Measurements from ENCODE around the gene PRKD1. TPM values are rescaled to one million over a fixed set of nuclear protein-coding genes. Genes with fewer than 3 reads are reported as not detected.

PRKD1 gene
- total and polyA plus RNA-seq, 2 donors (not counting 1 experiment from before 2014, with no cell fraction given): 20.1 to 26.2 TPM

- H4K20me1 ChIP-seq (ENCODE audit: control insufficient read depth, extremely low read depth, insufficient read depth, low read length): no peaks in the 10 kb centered on the region
- H3K27me3 ChIP-seq (ENCODE audit: control insufficient read depth, insufficient read depth, low read length): no peaks in the 10 kb centered on the region
- H3K4me2 ChIP-seq (ENCODE audit: extremely low read depth, insufficient read depth, low read length): no peak overlapping the region
- H3K36me3 ChIP-seq (ENCODE audit: control insufficient read depth, insufficient read depth, low read length): no peaks in the 10 kb centered on the region
- H3K9ac ChIP-seq (ENCODE audit: insufficient read depth, low read length): no peak overlapping the region
- no peak overlapping the region for H3K4me3 ChIP-seq (replicated peaks in 1 of 4; ENCODE audit: control extremely low read depth in 1 of 4, insufficient read depth in 1 of 4, low read depth in 3 of 4, low read length in 4 of 4)
- H3K4me1 ChIP-seq (ENCODE audit: control insufficient read depth, extremely low read depth, insufficient read depth, low read length): peaks cover 3% of the 10 kb centered on the region
- no peaks in the 10 kb centered on the region for H3K79me2 ChIP-seq (ENCODE audit: control insufficient read depth, insufficient read depth, low read length)
- TF ChIP-seq EZH2 (IDR thresholded peaks at IDR 0.05; ENCODE audit: low read length, missing control alignments): no peak
- TF ChIP-seq, protein P1, sequence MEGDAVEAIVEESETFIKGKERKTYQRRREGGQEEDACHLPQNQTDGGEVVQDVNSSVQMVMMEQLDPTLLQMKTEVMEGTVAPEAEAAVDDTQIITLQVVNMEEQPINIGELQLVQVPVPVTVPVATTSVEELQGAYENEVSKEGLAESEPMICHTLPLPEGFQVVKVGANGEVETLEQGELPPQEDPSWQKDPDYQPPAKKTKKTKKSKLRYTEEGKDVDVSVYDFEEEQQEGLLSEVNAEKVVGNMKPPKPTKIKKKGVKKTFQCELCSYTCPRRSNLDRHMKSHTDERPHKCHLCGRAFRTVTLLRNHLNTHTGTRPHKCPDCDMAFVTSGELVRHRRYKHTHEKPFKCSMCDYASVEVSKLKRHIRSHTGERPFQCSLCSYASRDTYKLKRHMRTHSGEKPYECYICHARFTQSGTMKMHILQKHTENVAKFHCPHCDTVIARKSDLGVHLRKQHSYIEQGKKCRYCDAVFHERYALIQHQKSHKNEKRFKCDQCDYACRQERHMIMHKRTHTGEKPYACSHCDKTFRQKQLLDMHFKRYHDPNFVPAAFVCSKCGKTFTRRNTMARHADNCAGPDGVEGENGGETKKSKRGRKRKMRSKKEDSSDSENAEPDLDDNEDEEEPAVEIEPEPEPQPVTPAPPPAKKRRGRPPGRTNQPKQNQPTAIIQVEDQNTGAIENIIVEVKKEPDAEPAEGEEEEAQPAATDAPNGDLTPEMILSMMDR (conservative IDR thresholded peaks at IDR 0.05 in 1 of 2, IDR thresholded peaks at IDR 0.05 in 1 of 2; ENCODE audit: low read depth in 1 of 2, low read length in 2 of 2): no peak
- no peaks in the 10 kb centered on the region for H3K9me3 ChIP-seq (ENCODE audit: control insufficient read depth, insufficient read depth, low read depth, low read length)
- no peak overlapping the region for H3K27ac ChIP-seq (ENCODE audit: insufficient read depth, low read length)
- H2AFZ ChIP-seq (ENCODE audit: low read length): no peak overlapping the region
- no peak for DNase-seq (ENCODE audit: low read depth in 2 of 2)
Measured at GRCh38 chr14:29749829-29750228, 177.8 kb downstream of the PRKD1 start.

DNA sequence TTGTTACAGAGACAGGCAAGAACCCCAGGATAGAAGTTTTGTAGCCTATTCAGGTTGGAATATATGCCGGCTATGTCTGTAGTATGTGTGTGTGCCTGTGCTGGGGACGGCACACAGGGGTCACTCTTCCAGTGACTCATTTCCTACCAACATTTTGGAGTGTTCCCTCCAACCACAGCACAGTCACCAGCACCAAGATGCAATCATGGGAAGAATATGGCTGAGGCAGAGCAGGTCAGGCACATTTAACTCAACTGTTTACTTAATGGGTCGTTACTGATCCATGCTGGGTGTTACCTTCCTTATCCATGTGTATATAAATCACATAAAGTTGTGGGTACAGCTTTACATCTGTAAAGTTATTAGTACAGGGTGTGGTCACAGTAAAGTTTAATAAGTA, 178.3 kb downstream of the PRKD1 start:
- H3K4me1 ChIP-seq (ENCODE audit: control insufficient read depth, extremely low read depth, insufficient read depth, low read length): peaks cover 3% of the 10 kb centered on the region
- H3K36me3 ChIP-seq (ENCODE audit: control insufficient read depth, insufficient read depth, low read length): no peaks in the 10 kb centered on the region
- no peak overlapping the region for H3K27ac ChIP-seq (ENCODE audit: insufficient read depth, low read length)
- H2AFZ ChIP-seq (ENCODE audit: low read length): no peak overlapping the region
- H4K20me1 ChIP-seq (ENCODE audit: control insufficient read depth, extremely low read depth, insufficient read depth, low read length): no peaks in the 10 kb centered on the region
- no peak overlapping the region for H3K4me3 ChIP-seq (replicated peaks in 1 of 4; ENCODE audit: control extremely low read depth in 1 of 4, insufficient read depth in 1 of 4, low read depth in 3 of 4, low read length in 4 of 4)
- no peak for TF ChIP-seq EZH2 (IDR thresholded peaks at IDR 0.05; ENCODE audit: low read length, missing control alignments)
- TF ChIP-seq, protein P1 (conservative IDR thresholded peaks at IDR 0.05 in 1 of 2, IDR thresholded peaks at IDR 0.05 in 1 of 2; ENCODE audit: low read depth in 1 of 2, low read length in 2 of 2): no peak
- H3K9ac ChIP-seq (ENCODE audit: insufficient read depth, low read length): no peak overlapping the region
- no peaks in the 10 kb centered on the region for H3K27me3 ChIP-seq (ENCODE audit: control insufficient read depth, insufficient read depth, low read length)
- peak; percentile 79 to 88 for DNase-seq (ENCODE audit: low read depth in 2 of 2)
- no peaks in the 10 kb centered on the region for H3K79me2 ChIP-seq (ENCODE audit: control insufficient read depth, insufficient read depth, low read length)
- no peak overlapping the region for H3K4me2 ChIP-seq (ENCODE audit: extremely low read depth, insufficient read depth, low read length)
- H3K9me3 ChIP-seq (ENCODE audit: control insufficient read depth, insufficient read depth, low read depth, low read length): no peaks in the 10 kb centered on the region

- H3K9ac ChIP-seq (ENCODE audit: insufficient read depth, low read length): no peak overlapping the region
- TF ChIP-seq EZH2 (IDR thresholded peaks at IDR 0.05; ENCODE audit: low read length, missing control alignments): no peak
- no peak overlapping the region for H3K4me2 ChIP-seq (ENCODE audit: extremely low read depth, insufficient read depth, low read length)
- H3K4me1 ChIP-seq (ENCODE audit: control insufficient read depth, extremely low read depth, insufficient read depth, low read length): peaks cover 3% of the 10 kb centered on the region
- H3K9me3 ChIP-seq (ENCODE audit: control insufficient read depth, insufficient read depth, low read depth, low read length): no peaks in the 10 kb centered on the region
- DNase-seq (ENCODE audit: low read depth in 2 of 2): no peak
- no peaks in the 10 kb centered on the region for H4K20me1 ChIP-seq (ENCODE audit: control insufficient read depth, extremely low read depth, insufficient read depth, low read length)
- H3K27ac ChIP-seq (ENCODE audit: insufficient read depth, low read length): no peak overlapping the region
- no peak overlapping the region for H3K4me3 ChIP-seq (replicated peaks in 1 of 4; ENCODE audit: control extremely low read depth in 1 of 4, insufficient read depth in 1 of 4, low read depth in 3 of 4, low read length in 4 of 4)
- no peaks in the 10 kb centered on the region for H3K79me2 ChIP-seq (ENCODE audit: control insufficient read depth, insufficient read depth, low read length)
- H3K36me3 ChIP-seq (ENCODE audit: control insufficient read depth, insufficient read depth, low read length): no peaks in the 10 kb centered on the region
- no peaks in the 10 kb centered on the region for H3K27me3 ChIP-seq (ENCODE audit: control insufficient read depth, insufficient read depth, low read length)
- no peak overlapping the region for H2AFZ ChIP-seq (ENCODE audit: low read length)
Measured at GRCh38 chr14:29745863-29746262, 181.8 kb downstream of the PRKD1 start.
